HepG2 (cell line): ENCODE results near the gene RDH8. TPM values are rescaled to one million over a fixed set of nuclear protein-coding genes. Genes with fewer than 3 reads are reported as not detected.

ENCODE experiments used
- AHR ChIP-seq: IDR thresholded peaks from 2 replicates; pipeline ENCODE4 v1.6.1; 2018; ENCODE audit warnings: missing genetic modification reagents, missing compliant biosample characterization
- ELF1 ChIP-seq: sonication (generic); formaldehyde crosslinking; IDR thresholded peaks from 2 replicates; pipeline ENCODE4 v1.4.0; 2020; ENCODE audit warnings: missing genetic modification reagents
- JUNB ChIP-seq: sonication (generic); formaldehyde crosslinking; IDR thresholded peaks from 2 replicates; pipeline ENCODE4 v1.8.0; 2022; ENCODE audit warnings: missing genetic modification reagents, mild to moderate bottlenecking, borderline replicate concordance
- KDM3A ChIP-seq: IDR thresholded peaks from 2 replicates; pipeline ENCODE4 v1.6.1; 2018; ENCODE audit warnings: low read depth, missing compliant biosample characterization
- PAXIP1 ChIP-seq: sonication (generic); formaldehyde crosslinking; conservative IDR thresholded peaks from 2 replicates; pipeline ENCODE4 v1.4.0; 2020; ENCODE audit warnings: mild to moderate bottlenecking, missing genetic modification reagents, moderate library complexity
- RBM39 ChIP-seq: fragments of 200-400 bp; formaldehyde crosslinking; IDR thresholded peaks from one replicate; pipeline ENCODE4 v1.6.1; 2018; ENCODE audit warnings: antibody characterized with exemption, mild to moderate bottlenecking, low read depth, low read length; ENCODE audit not compliant: poor library complexity, severe bottlenecking
- SMAD3 ChIP-seq: sonication (generic); formaldehyde crosslinking; IDR thresholded peaks from 2 replicates; pipeline ENCODE4 v1.4.0; 2020; ENCODE audit warnings: missing genetic modification reagents
- TBX3 ChIP-seq: fragments of 450-650 bp; IDR thresholded peaks from 2 replicates; pipeline ENCODE4 v1.6.1; 2017; ENCODE audit warnings: antibody characterized with exemption, mild to moderate bottlenecking, inconsistent platforms, borderline replicate concordance
- TEAD3 ChIP-seq: optimal IDR thresholded peaks from 2 replicates; pipeline ENCODE3; 2016; ENCODE audit warnings: borderline replicate concordance
- TFDP2 ChIP-seq: sonication (generic); formaldehyde crosslinking; IDR thresholded peaks from 2 replicates; pipeline ENCODE4 v1.4.0; 2020; ENCODE audit warnings: missing genetic modification reagents
- ZBED4 ChIP-seq: sonication (generic); formaldehyde crosslinking; IDR thresholded peaks from 2 replicates; pipeline ENCODE4 v1.4.0; 2020; ENCODE audit warnings: missing genetic modification reagents, borderline replicate concordance
- ZNF280B ChIP-seq: sonication (generic); formaldehyde crosslinking; IDR thresholded peaks from 2 replicates; pipeline ENCODE4 v1.5.0; 2020; ENCODE audit warnings: missing genetic modification reagents, mild to moderate bottlenecking, borderline replicate concordance
- ZNF333 ChIP-seq: sonication (generic); formaldehyde crosslinking; IDR thresholded peaks from 2 replicates; pipeline ENCODE4 v1.4.0; 2020; ENCODE audit warnings: mild to moderate bottlenecking, missing genetic modification reagents, borderline replicate concordance
- ZNF44 ChIP-seq: sonication (generic); formaldehyde crosslinking; IDR thresholded peaks from 2 replicates; pipeline ENCODE4 v1.5.1; 2020; ENCODE audit warnings: mild to moderate bottlenecking, missing genetic modification reagents
- ZNF501 ChIP-seq: sonication (generic); formaldehyde crosslinking; IDR thresholded peaks from 2 replicates; pipeline ENCODE4 v1.5.1; 2020; ENCODE audit warnings: mild to moderate bottlenecking, moderate library complexity, missing genetic modification reagents
- ZNF512 ChIP-seq: sonication (generic); formaldehyde crosslinking; IDR thresholded peaks from 2 replicates; pipeline ENCODE4 v1.4.0; 2020; ENCODE audit warnings: mild to moderate bottlenecking, missing genetic modification reagents
- ZNF567 ChIP-seq: sonication (generic); formaldehyde crosslinking; IDR thresholded peaks from 2 replicates; pipeline ENCODE4 v1.8.1; 2023; ENCODE audit warnings: mild to moderate bottlenecking, missing genetic modification reagents, borderline replicate concordance
- ZNF644 ChIP-seq: IDR thresholded peaks from 2 replicates; pipeline ENCODE4 v1.6.1; 2016; ENCODE audit warnings: low read depth
- polyA plus RNA-seq, 8 experiments: library from polyadenylated mRNA; depleted of rRNA in 3 of 8; stranded (reverse) in 7 of 8; unstranded in 1 of 8; fragments of >200 nt; fragmentation: Illumina TruSeq in 4 of 8; extraction: Trizol in 4 of 8; gene quantifications; 2 replicates each; pipeline versions ENCODE4 v1.2.1 to v1.2.3, GENCODE V29; 2011 to 2016; ENCODE audit warnings: low read depth in 4 of 8, missing spikeins in 1 of 8, mixed read lengths in 1 of 8; ENCODE audit not compliant: insufficient read depth in 1 of 8
- total RNA-seq, 5 experiments: library from RNA; depleted of rRNA; stranded (reverse); fragments of >200 nt; fragmentation: Illumina TruSeq; extraction: Trizol; gene quantifications; 2 replicates each; pipeline ENCODE4 v1.2.3, GENCODE V29; 2016; ENCODE audit warnings: low read depth in 1 of 5

The RDH8 gene
- total and polyA plus RNA-seq, 2 of the 13 experiments (the other 11 are each of a cell fraction or from before 2014, with no cell fraction given) = not detected

GRCh38 chr19:10001899-10002298, 11.4 kb upstream of the RDH8 start (continued):
- TF ChIP-seq RBM39 (no peak), ELF1 (CRISPR knock-in tag) (peak; percentile 84), TFDP2 (CRISPR knock-in tag) (no peak), ZNF644 (0 out of 2 replicates have a peak, but pooled peaks have one; percentile 45), ZNF512 (CRISPR knock-in tag) (0 out of 2 replicates have a peak, but pooled peaks have one; percentile 58), ZNF501 (peak; percentile 56; the same call in 1 of the 2 replicates), AHR (CRISPR knock-in tag) (0 out of 2 replicates have a peak, but pooled peaks have one; percentile 37), ZNF567 (no peak), TBX3 (no peak), ZNF280B (CRISPR knock-in tag) (peak; percentile 24; the same call in 1 of the 2 replicates), ZNF333 (CRISPR knock-in tag) (peak; percentile 43; the same call in 1 of the 2 replicates), ZNF44 (no peak), ZBED4 (CRISPR knock-in tag) (peak; percentile 71; the same call in 1 of the 2 replicates), JUNB (CRISPR knock-in tag) (no peak), TEAD3 (CRISPR knock-in tag) (peak; percentile 91), KDM3A (peak; percentile 63), SMAD3 (CRISPR knock-in tag) (0 out of 2 replicates have a peak, but pooled peaks have one; percentile 26), PAXIP1 (CRISPR knock-in tag) (peak; percentile 68)
